Ectodermal cell (in vitro differentiated cells): ENCODE measurements around the gene ARHGEF10L.

Source experiments
- H3K27ac ChIP-seq: 2 replicates; pipeline ENCODE4 v1.7.0; 2013; ENCODE audit warnings: mild to moderate bottlenecking, low read depth, low read length; ENCODE audit not compliant: insufficient read depth, poor library complexity, severe bottlenecking
- H3K27me3 ChIP-seq: 2 replicates; pipeline ENCODE4 v1.7.0; 2013; ENCODE audit warnings: mild to moderate bottlenecking, low read length; ENCODE audit not compliant: insufficient read depth, control insufficient read depth, poor library complexity, severe bottlenecking
- H3K36me3 ChIP-seq: one replicate; pipeline ENCODE4 v1.7.0; 2013; ENCODE audit warnings: low read length; ENCODE audit not compliant: control insufficient read depth, insufficient read depth
- H3K4me1 ChIP-seq: one replicate; pipeline ENCODE4 v1.7.0; 2013; ENCODE audit warnings: low read length; ENCODE audit not compliant: control insufficient read depth, insufficient read depth
- H3K4me3 ChIP-seq: 2 replicates; pipeline ENCODE4 v1.7.0; 2013; ENCODE audit warnings: low read depth, low read length, control low read depth; ENCODE audit not compliant: insufficient read depth
- H3K9me3 ChIP-seq: 2 replicates; pipeline ENCODE4 v1.7.0; 2013; ENCODE audit warnings: mild to moderate bottlenecking, low read length, moderate library complexity; ENCODE audit not compliant: control insufficient read depth
- WGBS, 2 experiments: methylation state at CpG; one replicate each; pipeline ENCODE4 v1.1.7; 2013; ENCODE audit warnings: missing lambda C conversion rate in 2 of 2; 5-methylcytosine and 5-hydroxymethylcytosine counted together

The ARHGEF10L gene

GRCh38 chr1:17568014-17568900 is 28.8 kb downstream of the ARHGEF10L start:
- Histone ChIP-seq H3K9me3 (no peaks in the 10 kb centered on the region), H3K27ac (no peak overlapping the region), H3K4me3 (no peak overlapping the region), H3K27me3 (no peaks in the 10 kb centered on the region), H3K36me3 (no peaks in the 10 kb centered on the region), H3K4me1 (peaks cover 50% of the 10 kb centered on the region)
- 72 to 77% methylated on average over 11 of the region's 11 CpGs for WGBS, 2 experiments

- no peaks in the 10 kb centered on the region for H3K36me3 ChIP-seq
- no peak overlapping the region for H3K27ac ChIP-seq
- WGBS, 2 experiments, result 54 to 57% methylated on average over 16 of the region's 16 CpGs
- H3K4me3 ChIP-seq, result no peak overlapping the region
- no peaks in the 10 kb centered on the region for H3K9me3 ChIP-seq
- H3K4me1 ChIP-seq, result peaks cover 62% of the 10 kb centered on the region
- no peaks in the 10 kb centered on the region for H3K27me3 ChIP-seq
These were observed 30.0 kb downstream of the ARHGEF10L start for GRCh38 chr1:17569200-17570139.

- 90 to 93% methylated on average over 3 of the region's 3 CpGs for WGBS, 2 experiments
- H3K27me3 ChIP-seq, result no peaks in the 10 kb centered on the region
- no peaks in the 10 kb centered on the region for H3K9me3 ChIP-seq
- no peak overlapping the region for H3K27ac ChIP-seq
- no peak overlapping the region for H3K4me3 ChIP-seq
- H3K36me3 ChIP-seq, result no peaks in the 10 kb centered on the region
- peaks cover 62% of the 10 kb centered on the region for H3K4me1 ChIP-seq
These were observed 30.7 kb downstream of the ARHGEF10L start for GRCh38 chr1:17570228-17570627.

DNA sequence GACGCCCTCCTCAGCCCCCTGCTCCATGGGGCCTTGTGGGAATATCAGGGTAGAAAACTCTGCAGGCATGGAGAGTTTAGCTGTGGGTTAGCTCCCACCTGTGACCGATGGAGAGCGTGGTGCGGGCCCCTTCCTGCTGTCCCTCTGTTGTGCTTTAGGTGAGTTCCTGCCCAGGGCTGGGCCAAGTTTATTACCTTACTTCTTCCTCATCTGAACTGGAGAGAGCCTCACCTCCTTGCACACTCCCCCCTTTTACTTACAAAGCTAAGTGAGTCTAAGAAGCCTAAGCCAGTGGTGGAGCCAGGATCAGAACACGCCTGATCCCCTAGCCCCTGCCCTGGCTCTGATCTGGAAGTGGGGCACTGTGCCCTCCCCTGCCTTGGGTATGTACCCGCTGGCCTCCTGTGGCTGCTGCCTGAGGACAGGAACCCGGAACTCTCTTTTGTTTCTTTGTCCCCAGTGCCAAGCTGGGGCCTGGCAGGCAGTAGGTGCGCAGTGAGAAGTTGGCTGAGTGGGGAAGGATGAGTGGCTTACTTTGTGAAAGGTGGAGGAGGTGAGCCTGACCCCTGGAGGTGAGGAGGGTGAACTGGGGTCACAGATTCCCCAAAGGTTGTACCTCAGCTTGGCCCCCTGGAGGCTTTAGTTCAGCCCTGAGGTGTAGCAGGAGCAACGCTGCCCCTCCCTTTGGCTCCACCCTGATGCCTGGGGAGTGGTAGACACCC is 32.9 kb downstream of the ARHGEF10L start:
- H3K4me3 ChIP-seq, result no peak overlapping the region

DNA sequence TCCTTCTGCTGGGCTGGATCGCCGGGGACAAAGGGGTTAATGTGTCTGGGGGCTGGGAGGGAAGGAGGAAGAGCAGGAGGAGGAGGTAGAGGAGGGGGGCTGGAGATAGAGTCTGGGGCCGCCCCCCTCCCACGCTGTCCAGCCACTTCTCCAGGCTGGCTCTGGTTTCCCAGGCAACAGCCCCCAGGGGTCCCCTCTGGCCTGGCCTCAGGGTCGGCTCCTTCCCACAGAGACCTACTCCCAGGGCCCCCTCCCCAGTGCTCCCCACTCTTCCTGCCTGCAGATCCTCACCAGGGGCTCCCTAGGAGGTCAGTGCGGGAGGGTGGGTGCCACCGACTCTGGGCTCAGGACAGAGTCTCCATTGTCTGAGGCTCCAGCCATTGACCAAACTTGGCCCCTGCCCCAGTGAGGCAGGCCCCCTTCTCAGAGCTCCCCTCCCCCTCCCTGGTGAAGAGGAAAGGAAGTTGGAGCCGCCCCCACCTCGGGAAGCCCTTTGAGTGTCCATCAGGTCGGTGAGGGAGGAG is 34.1 kb downstream of the ARHGEF10L start:
- no peak overlapping the region for H3K4me3 ChIP-seq
- H3K9me3 ChIP-seq, result no peaks in the 10 kb centered on the region
- H3K4me1 ChIP-seq, result peaks cover 65% of the 10 kb centered on the region
- 1 to 11% methylated on average over 8 to 9 of the region's 10 CpGs for WGBS, 2 experiments
- H3K27ac ChIP-seq, result peak overlapping the region; percentile 67
- H3K36me3 ChIP-seq, result no peaks in the 10 kb centered on the region
- no peaks in the 10 kb centered on the region for H3K27me3 ChIP-seq

More for the DNA sequence above, 32.9 kb downstream of the ARHGEF10L start:
- Histone ChIP-seq H3K9me3 (no peaks in the 10 kb centered on the region), H3K4me1 (peaks cover 68% of the 10 kb centered on the region), H3K27me3 (no peaks in the 10 kb centered on the region), H3K27ac (no peak overlapping the region), H3K36me3 (no peaks in the 10 kb centered on the region)
- WGBS, 2 experiments, result 78% methylated on average over 9 of the region's 9 CpGs

DNA sequence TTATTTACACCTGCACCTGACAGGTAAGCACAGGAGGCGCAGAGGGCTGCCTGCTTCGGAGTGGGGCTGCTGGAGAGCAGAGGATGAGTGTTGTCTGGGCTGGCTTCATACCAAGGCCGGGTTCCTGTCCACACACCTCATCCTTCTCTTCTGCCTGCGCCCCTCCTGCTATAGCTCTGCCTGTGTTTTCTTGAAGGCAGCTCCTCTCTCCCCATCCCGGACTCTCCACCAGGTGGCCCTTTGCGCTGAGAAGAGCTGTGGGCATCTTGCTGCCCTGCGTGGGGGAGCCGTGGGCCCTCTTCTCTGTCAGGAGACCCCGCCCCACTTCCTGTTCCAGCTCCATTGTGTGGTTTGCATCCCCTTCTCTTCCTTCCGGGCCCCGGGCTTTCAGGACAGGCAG is 35.0 kb downstream of the ARHGEF10L start:
- Histone ChIP-seq H3K27me3 (no peaks in the 10 kb centered on the region), H3K27ac (no peak overlapping the region), H3K4me3 (no peak overlapping the region), H3K4me1 (peaks cover 58% of the 10 kb centered on the region), H3K36me3 (no peaks in the 10 kb centered on the region), H3K9me3 (no peaks in the 10 kb centered on the region)
- WGBS, 2 experiments, result 63 to 66% methylated on average over 11 of the region's 11 CpGs

DNA sequence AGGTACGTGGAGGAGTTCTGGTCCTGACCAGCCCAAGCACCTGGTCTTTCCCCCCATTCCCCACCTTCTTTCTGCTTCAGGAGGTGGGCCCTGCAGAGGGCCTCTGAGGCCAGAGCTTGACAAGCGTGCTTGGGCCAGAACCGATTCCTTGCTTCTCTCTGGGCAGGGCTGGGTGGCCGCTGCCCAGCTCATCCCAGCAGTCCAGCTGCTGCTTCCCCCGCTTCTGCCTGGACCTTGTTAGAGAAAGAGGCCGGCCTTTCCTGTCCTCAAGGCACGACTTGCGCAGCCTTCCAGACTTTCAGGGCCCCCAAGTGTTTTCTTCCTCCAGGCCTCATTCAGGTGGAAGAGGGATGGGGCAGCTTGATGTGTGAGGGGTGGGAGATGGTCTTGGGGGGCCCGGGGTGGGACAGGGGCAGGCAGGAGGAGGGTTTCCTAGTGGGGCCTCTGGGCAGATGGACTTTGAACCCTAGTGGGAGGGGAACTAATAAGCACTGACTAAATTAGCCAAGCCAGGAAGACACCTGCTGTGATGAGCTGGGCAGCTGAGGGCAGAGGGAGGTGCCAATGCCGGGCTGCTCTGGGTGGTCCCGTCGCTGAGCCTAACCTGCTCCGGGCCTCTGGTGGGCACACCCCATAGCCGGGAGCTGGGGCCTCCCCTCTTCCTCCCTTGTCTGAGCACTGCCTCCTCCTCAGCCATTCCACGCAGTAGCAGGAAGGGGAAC is 36.5 kb downstream of the ARHGEF10L start:
- Histone ChIP-seq H3K4me1 (peaks cover 57% of the 10 kb centered on the region), H3K36me3 (no peaks in the 10 kb centered on the region), H3K27me3 (no peaks in the 10 kb centered on the region), H3K9me3 (no peaks in the 10 kb centered on the region), H3K4me3 (no peak overlapping the region), H3K27ac (no peak overlapping the region)
- 71 to 79% methylated on average over 15 of the region's 15 CpGs for WGBS, 2 experiments

DNA sequence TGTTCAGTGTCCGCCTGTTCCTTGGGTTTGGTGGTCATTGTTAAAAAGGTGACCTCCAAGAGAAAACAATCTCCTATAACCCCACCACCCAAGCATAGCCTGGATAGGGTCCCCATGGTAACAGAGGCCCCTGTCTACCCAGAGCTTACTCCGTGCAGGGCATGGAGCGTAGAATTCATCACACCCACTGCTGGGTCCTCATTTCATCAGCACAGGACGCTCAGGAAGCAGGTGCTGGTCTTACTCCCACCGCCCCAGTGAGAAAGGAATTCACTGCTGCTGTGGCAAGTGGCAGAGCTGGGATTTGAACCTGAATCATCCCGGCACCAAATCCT is 37.0 kb downstream of the ARHGEF10L start:
- Histone ChIP-seq H3K4me3 (no peak overlapping the region), H3K27me3 (no peaks in the 10 kb centered on the region), H3K27ac (no peak overlapping the region), H3K4me1 (peaks cover 57% of the 10 kb centered on the region), H3K9me3 (no peaks in the 10 kb centered on the region), H3K36me3 (no peaks in the 10 kb centered on the region)
- 89 to 93% methylated on average over 6 of the region's 6 CpGs for WGBS, 2 experiments

GRCh38 chr1:17577907-17578297 is 38.4 kb downstream of the ARHGEF10L start:
- no peaks in the 10 kb centered on the region for H3K9me3 ChIP-seq
- H3K4me3 ChIP-seq, result no peak overlapping the region
- H3K27me3 ChIP-seq, result no peaks in the 10 kb centered on the region
- no peaks in the 10 kb centered on the region for H3K36me3 ChIP-seq
- no peak overlapping the region for H3K27ac ChIP-seq
- 76 to 92% methylated on average over 1 of the region's 1 CpG for WGBS, 2 experiments
- H3K4me1 ChIP-seq, result peaks cover 54% of the 10 kb centered on the region
